Astrocyte (in vitro differentiated cells and primary cell): Measurements from ENCODE around the gene SLC9C1. TPM values are rescaled to one million over a fixed set of nuclear protein-coding genes. Genes with fewer than 3 reads are reported as not detected.

Experiments used
- DNase-seq: peaks from one replicate; pipeline ENCODE4 v3.0.0-alpha.2; 2010; ENCODE audit warnings: low read depth
- FAIRE-seq: peaks from 2 replicates; lab custom pipeline; 2011; peaks lifted over from hg19 to GRCh38; lab: Jason Lieb, UNC
- H2AFZ ChIP-seq: 2 replicates; pipeline ENCODE4 v1.6.0; 2012; ENCODE audit warnings: low read depth, low read length, inconsistent platforms
- H3K27ac ChIP-seq: 2 replicates; pipeline ENCODE4 v1.5.1; 2011; ENCODE audit warnings: low read depth, low read length, inconsistent platforms
- H3K27me3 ChIP-seq: 2 replicates; pipeline ENCODE4 v1.6.0; 2011; ENCODE audit warnings: low read length, inconsistent platforms; ENCODE audit not compliant: insufficient read depth
- H3K36me3 ChIP-seq: 2 replicates; pipeline ENCODE4 v1.5.1; 2011; ENCODE audit warnings: low read length, inconsistent platforms; ENCODE audit not compliant: insufficient read depth
- H3K4me1 ChIP-seq: 2 replicates; pipeline ENCODE4 v1.5.1; 2011; ENCODE audit warnings: low read length, inconsistent platforms; ENCODE audit not compliant: insufficient read depth
- H3K4me2 ChIP-seq: 2 replicates; pipeline ENCODE4 v1.6.0; 2012; ENCODE audit warnings: low read length, inconsistent platforms
- H3K4me3 ChIP-seq: 2 replicates; pipeline ENCODE4 v1.5.1; 2011; ENCODE audit warnings: low read depth, mild to moderate bottlenecking, low read length, inconsistent platforms; ENCODE audit not compliant: insufficient read depth
- H3K79me2 ChIP-seq: 2 replicates; pipeline ENCODE4 v1.6.0; 2012; ENCODE audit warnings: mild to moderate bottlenecking, low read length, inconsistent platforms; ENCODE audit not compliant: insufficient read depth
- H3K9ac ChIP-seq: 2 replicates; pipeline ENCODE4 v1.6.0; 2012; ENCODE audit warnings: mild to moderate bottlenecking, low read length, inconsistent platforms
- H3K9me3 ChIP-seq: 2 replicates; pipeline ENCODE4 v1.5.1; 2012; ENCODE audit warnings: low read depth, mild to moderate bottlenecking, low read length, inconsistent platforms; ENCODE audit not compliant: insufficient read depth
- H4K20me1 ChIP-seq: 2 replicates; pipeline ENCODE4 v1.6.0; 2012; ENCODE audit warnings: low read length, inconsistent platforms; ENCODE audit not compliant: insufficient read depth
- H3K27ac Mint-ChIP-seq: one replicate; pipeline ENCODE4 v1.8.0; 2021; ENCODE audit warnings: mild to moderate bottlenecking, mixed read lengths; ENCODE audit not compliant: unreplicated experiment
- H3K27me3 Mint-ChIP-seq: one replicate; pipeline ENCODE4 v1.8.0; 2021; ENCODE audit warnings: low read depth, mixed read lengths; ENCODE audit not compliant: unreplicated experiment
- H3K36me3 Mint-ChIP-seq: one replicate; pipeline ENCODE4 v1.8.0; 2021; ENCODE audit warnings: low read depth, mixed read lengths; ENCODE audit not compliant: unreplicated experiment
- H3K4me1 Mint-ChIP-seq: one replicate; pipeline ENCODE4 v1.8.0; 2021; ENCODE audit warnings: low read depth, mixed read lengths; ENCODE audit not compliant: unreplicated experiment
- H3K4me3 Mint-ChIP-seq: one replicate; pipeline ENCODE4 v1.8.0; 2021; ENCODE audit warnings: mild to moderate bottlenecking, moderate library complexity, mixed read lengths; ENCODE audit not compliant: unreplicated experiment
- H3K9me3 Mint-ChIP-seq: one replicate; pipeline ENCODE4 v1.8.0; 2021; ENCODE audit warnings: mild to moderate bottlenecking, mixed read lengths; ENCODE audit not compliant: unreplicated experiment
- EZH2 ChIP-seq: IDR thresholded peaks from 2 replicates; pipeline ENCODE4 v1.6.1; 2012; ENCODE audit warnings: mild to moderate bottlenecking, low read length, inconsistent platforms; ENCODE audit not compliant: insufficient read depth
- total RNA-seq: library from RNA; stranded (reverse); gene quantifications from 2 replicates; pipeline ENCODE4 v1.2.1, GENCODE V29; 2021
- TF ChIP-seq, protein P1 (sequence below): IDR thresholded peaks from 2 replicates; pipeline ENCODE4 v1.5.1; 2011; ENCODE audit warnings: low read depth, mild to moderate bottlenecking, inconsistent platforms, low read length, moderate library complexity; ENCODE audit not compliant: insufficient read depth

SLC9C1 gene
- total RNA-seq, 1 donor from 2014 or later: not detected

DNA sequence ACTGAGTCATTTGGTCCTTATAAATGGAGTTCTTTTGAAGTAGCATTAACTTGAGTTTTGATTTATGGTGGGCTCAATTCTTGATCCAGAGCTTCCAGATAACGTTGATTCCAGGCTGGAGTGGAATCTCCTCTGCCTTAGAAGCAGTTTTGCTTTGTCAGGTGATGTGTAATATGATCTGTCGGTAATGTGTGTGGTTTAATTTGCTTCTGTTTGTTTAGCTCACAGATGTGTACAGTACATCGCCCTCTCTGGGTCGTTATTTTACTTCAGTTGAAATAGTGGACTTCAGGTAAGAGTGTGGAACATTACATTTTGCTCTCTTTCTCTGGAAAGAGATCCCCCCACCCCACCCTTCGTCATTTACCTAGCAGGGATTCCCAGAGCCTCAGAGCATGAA lies 184.7 kb downstream of the SLC9C1 start:
- Histone ChIP-seq H3K27ac (no peak overlapping the region), H3K9ac (no peak overlapping the region), H3K36me3 (peaks cover 26% of the 10 kb centered on the region), H3K79me2 (no peaks in the 10 kb centered on the region), H3K27me3 (no peaks in the 10 kb centered on the region), H2AFZ (no peak overlapping the region), H3K9me3 (no peaks in the 10 kb centered on the region), H3K4me2 (no peak overlapping the region), H3K4me3 (no peak overlapping the region), H4K20me1 (no peaks in the 10 kb centered on the region), H3K4me1 (peaks cover 2% of the 10 kb centered on the region)
- H3K9me3 Mint-ChIP-seq: no peaks in the 10 kb centered on the region
- TF ChIP-seq EZH2: no peak
- TF ChIP-seq, protein P1, sequence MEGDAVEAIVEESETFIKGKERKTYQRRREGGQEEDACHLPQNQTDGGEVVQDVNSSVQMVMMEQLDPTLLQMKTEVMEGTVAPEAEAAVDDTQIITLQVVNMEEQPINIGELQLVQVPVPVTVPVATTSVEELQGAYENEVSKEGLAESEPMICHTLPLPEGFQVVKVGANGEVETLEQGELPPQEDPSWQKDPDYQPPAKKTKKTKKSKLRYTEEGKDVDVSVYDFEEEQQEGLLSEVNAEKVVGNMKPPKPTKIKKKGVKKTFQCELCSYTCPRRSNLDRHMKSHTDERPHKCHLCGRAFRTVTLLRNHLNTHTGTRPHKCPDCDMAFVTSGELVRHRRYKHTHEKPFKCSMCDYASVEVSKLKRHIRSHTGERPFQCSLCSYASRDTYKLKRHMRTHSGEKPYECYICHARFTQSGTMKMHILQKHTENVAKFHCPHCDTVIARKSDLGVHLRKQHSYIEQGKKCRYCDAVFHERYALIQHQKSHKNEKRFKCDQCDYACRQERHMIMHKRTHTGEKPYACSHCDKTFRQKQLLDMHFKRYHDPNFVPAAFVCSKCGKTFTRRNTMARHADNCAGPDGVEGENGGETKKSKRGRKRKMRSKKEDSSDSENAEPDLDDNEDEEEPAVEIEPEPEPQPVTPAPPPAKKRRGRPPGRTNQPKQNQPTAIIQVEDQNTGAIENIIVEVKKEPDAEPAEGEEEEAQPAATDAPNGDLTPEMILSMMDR: no peak
- H3K4me1 Mint-ChIP-seq: no peaks in the 10 kb centered on the region
- H3K36me3 Mint-ChIP-seq: peaks cover 32% of the 10 kb centered on the region
- FAIRE-seq (no peak), DNase-seq (no peak)
- no peak overlapping the region for H3K4me3 Mint-ChIP-seq
- H3K27me3 Mint-ChIP-seq: no peaks in the 10 kb centered on the region
- H3K27ac Mint-ChIP-seq: no peak overlapping the region

DNA sequence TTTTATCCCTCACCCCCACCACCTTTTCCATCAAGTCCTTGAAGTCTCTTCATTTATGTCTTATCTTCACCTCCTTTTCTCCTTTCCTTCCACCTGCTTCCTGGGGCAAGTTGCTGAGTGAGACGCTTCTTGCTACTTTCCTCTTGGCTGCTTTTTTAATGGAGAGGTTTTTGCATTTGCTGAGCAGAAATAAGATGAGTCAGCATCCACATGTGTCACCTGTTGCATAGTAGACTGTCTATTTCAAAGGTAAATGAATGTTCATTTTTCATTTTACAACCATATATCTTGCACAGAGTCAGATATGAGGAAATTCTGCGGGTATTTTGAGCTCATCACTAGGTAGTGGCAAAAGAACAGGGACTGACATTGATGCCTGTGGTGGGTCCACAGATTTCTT lies 189.2 kb downstream of the SLC9C1 start:
- Histone ChIP-seq H3K27ac (no peak overlapping the region), H2AFZ (no peak overlapping the region), H3K9ac (no peak overlapping the region), H4K20me1 (no peaks in the 10 kb centered on the region), H3K9me3 (no peaks in the 10 kb centered on the region), H3K4me1 (peaks cover 18% of the 10 kb centered on the region), H3K27me3 (no peaks in the 10 kb centered on the region), H3K4me3 (no peak overlapping the region), H3K36me3 (peaks cover 29% of the 10 kb centered on the region), H3K79me2 (peaks cover 18% of the 10 kb centered on the region), H3K4me2 (no peak overlapping the region)
- Mint-ChIP-seq H3K27ac (peak overlapping the region; percentile 51), H3K4me3 (no peak overlapping the region), H3K9me3 (no peaks in the 10 kb centered on the region), H3K4me1 (peaks cover 18% of the 10 kb centered on the region), H3K27me3 (no peaks in the 10 kb centered on the region), H3K36me3 (peaks cover 24% of the 10 kb centered on the region)
- TF ChIP-seq, protein P1: no peak
- DNase-seq (no peak), FAIRE-seq (no peak)

DNA sequence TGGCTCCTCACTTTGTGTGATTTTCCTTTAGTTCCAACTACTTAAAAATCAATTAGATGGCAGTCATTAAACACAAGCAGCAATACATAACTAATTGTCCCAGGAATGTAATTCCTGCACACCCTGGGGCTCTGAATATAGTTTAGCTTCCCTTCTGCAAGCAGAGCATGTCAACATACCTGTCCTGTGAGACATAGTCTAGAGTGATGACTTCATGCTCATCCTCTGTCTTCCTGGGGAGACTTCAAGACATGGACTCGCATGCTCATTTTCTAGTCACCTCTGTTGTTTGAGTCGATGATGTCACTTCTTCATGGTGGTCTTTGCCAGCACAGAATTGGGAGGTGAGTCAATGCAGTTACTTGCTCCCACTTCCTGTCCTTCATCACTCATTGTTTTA lies 192.1 kb downstream of the SLC9C1 start:
- Histone ChIP-seq H3K27ac (peak overlapping the region; percentile 75), H3K4me1 (peaks cover 24% of the 10 kb centered on the region), H2AFZ (no peak overlapping the region), H3K79me2 (peaks cover 39% of the 10 kb centered on the region), H3K9me3 (no peaks in the 10 kb centered on the region), H3K27me3 (no peaks in the 10 kb centered on the region), H3K36me3 (peaks cover 21% of the 10 kb centered on the region), H4K20me1 (peaks cover 7% of the 10 kb centered on the region), H3K9ac (peak overlapping the region; percentile 57), H3K4me2 (peak overlapping the region; percentile 63), H3K4me3 (no peak overlapping the region)
- Mint-ChIP-seq H3K9me3 (peaks cover 3% of the 10 kb centered on the region), H3K27ac (peak overlapping the region; percentile 94), H3K4me1 (peaks cover 38% of the 10 kb centered on the region), H3K4me3 (peak overlapping the region; percentile 60), H3K27me3 (no peaks in the 10 kb centered on the region), H3K36me3 (peaks cover 23% of the 10 kb centered on the region)
- TF ChIP-seq, protein P1: no peak
- no peak for TF ChIP-seq EZH2
- FAIRE-seq: peak; percentile 95
- DNase-seq: peak; percentile 92
